ENCODE results near the gene NXN.

- TF ChIP-seq CTCF (IDR thresholded peaks at IDR 0.05) (no peak), POLR2A (IDR thresholded peaks at IDR 0.05) (no peak), EP300 (IDR thresholded peaks at IDR 0.05) (no peak), POLR2AphosphoS5 (IDR thresholded peaks at IDR 0.05) (no peak)
Observed at GRCh38 chr17:923633-924032, 55.9 kb downstream of the NXN start.

All from upper lobe of left lung (tissue), 4 donors.